GM19035 (cell line): ENCODE results near the gene PURB.
"Not testable (repeated sequence)": the region's sequence is repeated elsewhere in the genome, so short reads cannot be mapped to it uniquely, and the experiment has no call there.

Experiments
- ATAC-seq: cut with Tn5 transposase; IDR thresholded peaks from one replicate; pipeline ENCODE4 v1.9.1; 2021; ENCODE audit not compliant: unreplicated experiment

The PURB gene

GRCh38 chr7:44893710-44894234 lies 8.4 kb upstream of the PURB start:
- no peak for ATAC-seq

- ATAC-seq: no peak
These were observed 6.5 kb upstream of the PURB start for GRCh38 chr7:44891791-44892190.

GRCh38 chr7:44891372-44891771 lies 6.0 kb upstream of the PURB start:
- ATAC-seq: no peak

- ATAC-seq: no peak
These were observed 3.9 kb upstream of the PURB start for GRCh38 chr7:44889086-44889781.

- ATAC-seq: no peak
These were observed 2.0 kb upstream of the PURB start for GRCh38 chr7:44887293-44887692.

- ATAC-seq: peak; percentile 28
These were observed 523 bp downstream of the PURB start for GRCh38 chr7:44884621-44885393.

GRCh38 chr7:44883961-44884620 lies 1.2 kb downstream of the PURB start:
- ATAC-seq: no peak

GRCh38 chr7:44882899-44883298 lies 2.4 kb downstream of the PURB start:
- ATAC-seq: no peak

- ATAC-seq: no peak
These were observed 3.7 kb downstream of the PURB start for GRCh38 chr7:44881610-44882009.

GRCh38 chr7:44881066-44881600 lies 4.2 kb downstream of the PURB start:
- ATAC-seq: no peak

GRCh38 chr7:44880317-44881018 lies 4.9 kb downstream of the PURB start:
- ATAC-seq: no peak

- ATAC-seq: no peak
These were observed 8.9 kb downstream of the PURB start for GRCh38 chr7:44876393-44876792.

- ATAC-seq: no peak
These were observed 10.1 kb downstream of the PURB start for GRCh38 chr7:44875241-44875640.

- no peak for ATAC-seq
These were observed 12.5 kb downstream of the PURB start for GRCh38 chr7:44872787-44873186.

GRCh38 chr7:44871918-44872317 lies 13.4 kb downstream of the PURB start:
- ATAC-seq: not testable (repeated sequence)

GRCh38 chr7:44870780-44871179 lies 14.6 kb downstream of the PURB start:
- not testable (repeated sequence) for ATAC-seq

GRCh38 chr7:44870336-44870735 lies 15.0 kb downstream of the PURB start:
- not testable (repeated sequence) for ATAC-seq

GRCh38 chr7:44867073-44867995 lies 18.0 kb downstream of the PURB start:
- ATAC-seq: no peak

- not testable (repeated sequence) for ATAC-seq
These were observed 23.4 kb downstream of the PURB start for GRCh38 chr7:44861949-44862348.

- ATAC-seq: no peak
These were observed 27.2 kb downstream of the PURB start for GRCh38 chr7:44858161-44858560.
